GM18517 (cell line): Measurements from ENCODE around the gene TIPARP.
A peak's percentile ranks its signal among the peaks of the same experiment; 100 is the strongest.

Experiments
- ATAC-seq: cut with Tn5 transposase; IDR thresholded peaks from one replicate; pipeline ENCODE4 v1.9.1; 2021; ENCODE audit warnings: mild to moderate bottlenecking, moderate library complexity; ENCODE audit not compliant: unreplicated experiment

TIPARP gene, protein sequence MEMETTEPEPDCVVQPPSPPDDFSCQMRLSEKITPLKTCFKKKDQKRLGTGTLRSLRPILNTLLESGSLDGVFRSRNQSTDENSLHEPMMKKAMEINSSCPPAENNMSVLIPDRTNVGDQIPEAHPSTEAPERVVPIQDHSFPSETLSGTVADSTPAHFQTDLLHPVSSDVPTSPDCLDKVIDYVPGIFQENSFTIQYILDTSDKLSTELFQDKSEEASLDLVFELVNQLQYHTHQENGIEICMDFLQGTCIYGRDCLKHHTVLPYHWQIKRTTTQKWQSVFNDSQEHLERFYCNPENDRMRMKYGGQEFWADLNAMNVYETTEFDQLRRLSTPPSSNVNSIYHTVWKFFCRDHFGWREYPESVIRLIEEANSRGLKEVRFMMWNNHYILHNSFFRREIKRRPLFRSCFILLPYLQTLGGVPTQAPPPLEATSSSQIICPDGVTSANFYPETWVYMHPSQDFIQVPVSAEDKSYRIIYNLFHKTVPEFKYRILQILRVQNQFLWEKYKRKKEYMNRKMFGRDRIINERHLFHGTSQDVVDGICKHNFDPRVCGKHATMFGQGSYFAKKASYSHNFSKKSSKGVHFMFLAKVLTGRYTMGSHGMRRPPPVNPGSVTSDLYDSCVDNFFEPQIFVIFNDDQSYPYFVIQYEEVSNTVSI

DNA sequence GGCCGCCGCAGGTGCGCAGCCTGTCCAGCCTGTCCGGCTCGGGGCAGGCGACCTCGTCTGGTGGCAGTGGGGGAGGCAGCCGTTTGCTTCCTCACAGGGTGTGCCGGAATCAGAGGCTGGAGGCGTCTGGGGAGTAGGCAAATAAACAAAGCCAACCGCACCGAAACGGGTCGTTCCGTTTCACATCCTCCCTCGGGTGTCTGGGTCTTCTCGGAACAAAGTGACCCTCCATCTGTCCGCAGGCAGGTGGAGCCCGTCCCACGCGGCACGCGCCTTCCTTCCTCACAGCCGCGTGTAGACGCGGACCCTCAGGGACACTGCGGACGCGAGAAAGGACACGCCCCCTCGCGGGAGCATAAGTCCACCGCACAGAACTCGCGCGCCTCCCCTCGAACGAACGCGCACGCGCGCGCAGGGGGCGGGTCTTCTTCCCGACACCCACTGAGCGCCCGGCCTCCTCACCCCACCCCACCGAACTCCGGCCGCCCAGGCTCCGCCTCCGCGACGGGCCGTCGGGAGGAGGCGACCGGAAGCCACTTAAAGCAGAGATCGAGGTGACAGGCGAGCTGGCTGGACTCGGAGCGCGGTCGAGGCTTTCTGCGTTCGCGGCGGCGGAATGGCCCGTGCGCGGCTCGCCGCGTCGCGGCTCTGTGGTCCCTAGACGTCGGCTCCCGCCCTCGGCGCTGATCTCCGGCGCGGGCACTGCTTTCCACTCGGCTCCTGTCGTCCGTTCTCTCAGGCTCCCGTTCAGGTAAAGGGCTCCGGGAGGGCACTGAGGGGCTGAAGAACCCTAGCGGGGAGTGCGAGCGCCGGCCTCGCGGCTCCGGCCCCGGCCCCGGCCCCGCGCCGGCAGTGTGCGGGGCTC lies at the start of gene TIPARP:
Gene TIPARP, plus strand, starts transcription at position 545 of the 865 bp plus-strand sequence. CDS start 3,108 bp downstream, outside the sequence.
- ATAC-seq, result peak; percentile 88

DNA sequence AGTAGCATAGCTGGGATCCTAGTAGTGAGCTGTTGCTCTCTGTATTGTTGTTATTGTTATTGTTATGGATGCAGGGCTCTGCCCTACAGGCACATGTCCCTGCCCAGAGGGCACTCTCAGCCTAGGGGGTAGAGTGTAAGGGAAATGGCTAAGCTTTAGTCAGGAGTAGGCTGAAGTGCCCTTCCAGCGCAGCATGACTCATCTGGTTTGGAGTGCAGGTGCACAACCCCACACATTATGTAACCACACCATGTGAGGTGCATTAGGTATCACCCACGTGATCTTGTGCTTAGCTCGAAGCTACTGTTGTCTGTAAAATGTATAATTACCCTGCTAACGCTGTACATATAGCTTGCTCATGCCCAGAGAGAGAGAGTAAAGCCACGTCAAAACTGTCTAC lies 48.3 kb upstream of the TIPARP start:
- no peak for ATAC-seq

GRCh38 chr3:156627946-156628569 lies 46.3 kb upstream of the TIPARP start:
- no peak for ATAC-seq

GRCh38 chr3:156628836-156629618 lies 45.4 kb upstream of the TIPARP start:
- no peak for ATAC-seq

GRCh38 chr3:156630081-156630772 lies 44.2 kb upstream of the TIPARP start:
- no peak for ATAC-seq

DNA sequence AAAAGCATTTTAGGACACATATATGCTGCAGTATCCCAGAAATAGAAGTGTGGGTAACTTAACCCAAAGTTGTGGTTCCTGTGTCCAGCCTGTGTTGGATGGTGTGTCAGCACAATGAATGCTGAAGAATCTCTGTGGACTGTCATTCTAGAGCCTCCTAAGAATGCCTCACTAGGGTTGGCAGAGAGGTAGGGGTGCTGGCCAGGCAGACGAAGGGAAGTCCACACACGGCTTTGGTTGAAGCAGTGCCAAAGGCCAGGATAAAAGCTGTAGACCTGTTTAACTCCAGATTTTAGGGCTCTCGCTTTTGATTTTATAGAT lies 43.7 kb upstream of the TIPARP start:
- no peak for ATAC-seq

DNA sequence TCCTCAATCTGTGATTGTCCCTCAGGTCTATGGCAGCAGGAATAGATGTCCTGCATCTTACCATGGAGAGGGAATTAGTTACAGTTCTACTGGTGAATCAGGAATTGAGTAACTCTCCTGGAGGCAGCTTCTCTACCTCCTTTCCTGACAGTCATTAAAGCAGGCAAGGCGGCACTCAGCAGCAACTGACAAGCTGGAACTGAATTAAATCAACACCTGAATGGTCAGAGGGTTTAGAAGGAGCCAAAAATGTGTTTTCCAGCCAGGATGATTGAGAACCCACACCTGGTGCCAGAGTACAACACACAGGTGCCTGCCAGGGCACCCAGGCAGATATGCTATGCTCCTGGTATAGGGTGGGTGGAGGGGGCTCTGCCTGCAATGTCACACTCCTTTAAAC lies 43.1 kb upstream of the TIPARP start:
- no peak for ATAC-seq

GRCh38 chr3:156632601-156633000 lies 41.8 kb upstream of the TIPARP start:
- ATAC-seq, result no peak

DNA sequence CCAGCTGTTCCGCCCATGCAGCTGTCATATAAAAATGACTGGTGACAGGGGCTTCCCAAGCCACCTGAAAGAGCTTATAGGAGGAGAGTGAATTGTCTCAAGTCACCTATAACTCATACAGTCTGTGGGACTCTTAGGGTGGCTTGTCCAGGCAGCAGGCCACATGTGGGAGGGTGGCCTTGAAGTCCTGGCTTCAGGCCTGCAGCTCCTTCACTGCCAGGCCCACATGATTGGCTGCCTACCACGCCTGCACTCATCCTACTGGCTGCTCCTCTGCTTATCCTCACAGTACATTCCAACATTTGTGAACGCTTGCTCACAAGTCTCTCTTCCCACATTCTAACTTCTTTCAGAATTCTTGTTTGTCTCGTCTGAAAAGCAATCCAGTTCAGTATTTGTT lies 41.1 kb upstream of the TIPARP start:
- ATAC-seq, result no peak

DNA sequence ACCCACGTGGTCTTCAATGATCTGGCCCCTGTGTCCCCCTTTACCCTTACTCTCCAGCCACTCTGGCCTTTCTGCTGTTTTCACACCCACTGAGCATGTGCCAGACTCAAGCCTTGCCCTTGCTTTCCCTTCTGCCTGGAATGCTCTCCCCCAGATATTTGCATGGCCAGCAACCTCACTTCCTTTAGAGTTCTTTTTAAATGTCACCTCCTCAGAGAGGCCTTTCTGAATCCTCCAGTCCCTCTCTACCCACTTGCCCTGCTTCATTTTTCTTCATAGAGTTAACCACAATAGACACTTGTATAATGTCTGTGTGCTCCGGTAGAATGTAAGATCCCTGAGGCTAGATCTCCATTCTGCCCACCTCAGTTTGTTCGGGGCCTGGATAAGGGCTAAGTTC lies 39.4 kb upstream of the TIPARP start:
- no peak for ATAC-seq

GRCh38 chr3:156635973-156636372 lies 38.4 kb upstream of the TIPARP start:
- ATAC-seq, result no peak

DNA sequence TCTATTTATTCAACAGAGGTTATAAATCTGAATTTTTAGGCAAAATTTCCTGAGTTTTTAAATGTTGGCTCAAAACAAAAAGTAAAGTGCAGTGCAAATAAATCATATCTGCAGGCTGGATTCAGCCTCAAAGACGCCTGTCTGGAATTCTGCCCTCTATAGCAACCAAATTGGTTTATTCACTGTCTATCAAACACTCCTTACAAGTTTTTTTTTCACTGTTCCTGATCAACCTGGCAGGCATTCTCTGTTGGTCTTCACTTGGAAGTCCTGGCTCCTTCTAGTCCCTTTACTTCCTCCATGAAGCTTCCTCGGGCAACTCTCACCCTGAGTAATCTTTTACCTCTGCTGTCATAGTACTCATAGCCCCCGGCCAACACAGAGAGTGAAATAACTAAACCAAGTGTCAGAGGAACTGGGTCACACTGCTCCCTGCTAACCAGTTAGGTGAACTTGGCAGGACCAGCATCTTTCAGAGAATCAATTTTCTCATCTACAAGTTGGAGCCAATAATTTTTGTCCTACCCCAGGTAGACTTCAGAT lies 36.8 kb upstream of the TIPARP start:
- no peak for ATAC-seq

DNA sequence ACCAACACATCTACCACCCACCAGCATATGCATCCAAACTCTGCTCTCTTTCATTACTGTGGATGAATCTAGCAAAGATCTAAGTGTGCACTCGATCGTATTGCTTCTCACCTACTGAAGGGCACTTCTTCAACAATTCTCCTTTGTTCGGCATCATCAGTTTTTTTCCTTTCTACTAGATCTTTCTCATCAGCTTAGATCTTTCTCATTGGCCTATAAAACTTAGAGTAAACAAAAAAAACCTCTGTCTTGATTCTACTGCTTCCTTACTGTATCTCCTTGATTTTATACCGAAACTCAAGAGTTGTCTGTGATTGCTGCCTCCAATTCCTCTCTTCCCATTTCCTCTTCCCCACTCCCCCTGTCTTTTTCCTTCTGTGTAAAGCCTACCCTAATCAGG lies 36.1 kb upstream of the TIPARP start:
- no peak for ATAC-seq

GRCh38 chr3:156639414-156640023 lies 34.9 kb upstream of the TIPARP start:
- no peak for ATAC-seq

DNA sequence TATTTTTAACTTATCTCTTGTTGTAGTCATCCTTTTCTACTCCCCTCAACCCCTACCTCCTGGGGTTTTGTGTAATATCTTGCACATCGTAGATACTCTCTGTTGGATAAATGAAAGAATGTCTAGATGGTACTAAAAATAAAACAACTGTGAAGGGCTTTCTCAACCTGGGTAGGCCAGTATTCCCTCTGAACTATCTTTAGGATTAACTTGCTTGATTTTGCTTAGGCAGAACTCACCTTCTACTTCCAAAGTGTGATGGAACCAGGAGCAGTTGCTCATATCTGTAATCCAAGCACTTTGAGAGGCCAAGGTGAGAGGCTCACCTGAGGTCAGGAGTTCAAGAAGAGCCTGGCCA lies 32.8 kb upstream of the TIPARP start:
- no peak for ATAC-seq

DNA sequence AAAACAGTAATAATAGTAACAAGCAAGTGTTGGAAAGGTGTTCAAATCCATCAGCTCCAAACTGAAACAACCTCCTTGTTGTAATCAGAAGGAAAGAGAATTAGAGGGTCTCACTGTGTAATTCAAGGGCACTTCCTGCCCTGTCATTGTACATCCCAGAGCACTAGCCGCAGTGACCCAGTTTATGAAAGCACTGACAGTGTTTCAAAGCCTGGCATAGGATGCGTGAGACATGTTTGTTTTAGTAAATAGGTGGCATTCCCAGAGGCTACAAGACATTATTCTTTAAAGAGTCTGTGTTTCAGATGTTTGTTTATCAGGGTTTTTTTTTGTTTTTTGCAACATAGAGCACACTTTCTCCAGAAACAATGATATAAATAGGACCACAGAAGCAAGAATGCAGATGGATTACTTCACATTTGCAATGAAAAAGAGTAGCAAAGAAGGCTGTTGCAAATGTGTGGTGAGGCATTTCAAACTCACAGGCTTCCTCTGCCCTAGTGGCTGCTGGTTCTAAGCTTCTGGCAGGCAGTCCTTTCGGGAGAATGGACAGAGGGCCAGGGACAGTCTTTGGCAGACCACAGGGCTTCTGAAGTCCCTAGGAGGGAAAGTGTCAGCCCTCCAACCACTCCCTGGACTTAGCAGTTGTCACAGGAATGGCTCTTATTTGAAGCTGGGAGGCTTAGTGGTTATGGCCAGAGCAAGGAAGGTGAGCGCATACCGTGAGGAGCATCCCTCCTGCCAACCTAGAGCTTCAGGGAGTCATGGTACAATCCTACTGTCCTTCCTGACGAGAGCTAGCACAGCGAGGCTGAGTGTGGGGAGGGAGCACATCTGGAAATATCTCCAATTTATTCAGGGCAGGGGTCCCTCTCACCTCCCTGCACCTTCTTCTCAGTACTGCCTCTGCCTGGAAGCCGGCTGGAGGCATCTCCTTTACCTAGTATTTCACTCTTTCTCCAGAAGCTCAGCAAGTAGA lies 31.4 kb upstream of the TIPARP start:
- peak; percentile 26 for ATAC-seq

DNA sequence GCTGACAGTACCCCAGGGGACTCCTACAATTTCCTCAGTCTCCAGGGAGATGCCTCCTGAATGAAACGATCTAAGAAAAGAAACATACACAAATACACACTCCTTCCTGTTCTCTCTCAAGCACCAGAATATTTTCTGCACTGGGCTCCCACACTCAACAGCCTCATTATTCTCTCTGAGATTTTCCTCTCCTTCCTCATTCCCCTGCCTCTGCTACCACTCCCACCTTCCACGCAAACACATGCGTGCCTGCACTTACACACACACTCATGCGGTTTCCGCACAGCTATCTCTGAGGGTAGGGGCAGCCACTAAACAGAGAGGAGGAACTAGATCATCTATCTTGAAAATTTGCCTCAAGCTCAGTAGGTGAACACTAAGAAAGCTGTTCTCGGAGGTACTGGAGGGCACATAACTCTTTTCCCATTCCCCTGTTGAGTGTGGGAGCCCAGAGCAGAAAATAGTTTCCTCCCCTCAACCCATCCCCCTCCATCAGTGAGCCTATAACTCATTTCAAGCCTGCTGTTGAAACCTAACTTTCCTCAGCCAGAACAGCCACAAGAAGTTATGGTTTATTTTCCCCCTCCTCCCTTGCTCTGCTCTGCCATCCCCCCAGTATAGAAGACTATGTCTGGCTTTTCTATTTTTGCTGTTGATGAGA lies 30.5 kb upstream of the TIPARP start:
- peak; percentile 77 for ATAC-seq
